Measurements from ENCODE around the gene MMS19. TPM values are rescaled to one million over a fixed set of nuclear protein-coding genes. Genes with fewer than 3 reads are reported as not detected.

The MMS19 gene
- total RNA-seq, 4 donors from 2014 or later, result 103 to 142 (median 115) TPM

DNA sequence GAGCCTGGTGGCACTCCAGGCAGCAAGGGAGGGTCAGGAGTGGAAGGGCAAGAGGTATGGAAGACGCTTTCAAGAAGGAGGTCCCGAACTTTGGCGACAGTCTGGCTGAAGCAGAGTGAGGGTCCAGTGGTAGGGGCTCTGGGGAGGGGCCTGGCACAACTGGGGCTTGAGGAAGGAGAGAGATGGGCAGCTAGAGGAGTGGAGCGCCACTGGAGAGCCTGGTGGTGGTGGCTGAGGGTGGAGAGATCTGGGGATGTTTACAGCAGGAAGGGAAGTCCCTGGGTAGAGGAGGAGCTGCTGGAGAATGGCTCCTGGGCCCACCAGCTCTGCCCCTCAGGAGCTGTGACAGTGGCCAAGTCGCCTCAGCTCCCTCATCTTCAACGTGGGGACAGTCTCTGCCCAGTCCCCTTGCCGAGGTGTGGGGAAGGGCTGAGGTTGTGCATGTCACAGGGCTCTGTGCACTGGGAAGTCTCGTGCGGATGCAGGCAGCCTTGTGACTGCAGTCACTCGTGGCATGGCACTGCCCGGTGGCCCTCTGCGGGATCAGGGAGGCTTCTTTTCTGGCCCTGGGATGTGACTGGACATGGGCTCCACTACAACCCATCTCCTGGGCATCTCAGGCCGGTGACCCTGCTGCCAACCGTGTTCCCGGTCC, 19.0 kb upstream of the MMS19 start:
- intact Hi-C loops (cut with DNase I; ENCODE audit: low total_unique reads), result no loop called here
- no peak overlapping the region for H3K4me3 ChIP-seq (ENCODE audit: low read depth, poor library complexity, severe bottlenecking)
- 89 to 92% methylated on average over 8 to 14 of the region's 15 CpGs for WGBS, 2 donors
- DNase-seq (ENCODE audit: low spot score in 2 of 2), result no peak
- TF ChIP-seq CTCF (IDR thresholded peaks at IDR 0.05), result no peak
- TF ChIP-seq POLR2A (IDR thresholded peaks at IDR 0.05), result no peak

DNA sequence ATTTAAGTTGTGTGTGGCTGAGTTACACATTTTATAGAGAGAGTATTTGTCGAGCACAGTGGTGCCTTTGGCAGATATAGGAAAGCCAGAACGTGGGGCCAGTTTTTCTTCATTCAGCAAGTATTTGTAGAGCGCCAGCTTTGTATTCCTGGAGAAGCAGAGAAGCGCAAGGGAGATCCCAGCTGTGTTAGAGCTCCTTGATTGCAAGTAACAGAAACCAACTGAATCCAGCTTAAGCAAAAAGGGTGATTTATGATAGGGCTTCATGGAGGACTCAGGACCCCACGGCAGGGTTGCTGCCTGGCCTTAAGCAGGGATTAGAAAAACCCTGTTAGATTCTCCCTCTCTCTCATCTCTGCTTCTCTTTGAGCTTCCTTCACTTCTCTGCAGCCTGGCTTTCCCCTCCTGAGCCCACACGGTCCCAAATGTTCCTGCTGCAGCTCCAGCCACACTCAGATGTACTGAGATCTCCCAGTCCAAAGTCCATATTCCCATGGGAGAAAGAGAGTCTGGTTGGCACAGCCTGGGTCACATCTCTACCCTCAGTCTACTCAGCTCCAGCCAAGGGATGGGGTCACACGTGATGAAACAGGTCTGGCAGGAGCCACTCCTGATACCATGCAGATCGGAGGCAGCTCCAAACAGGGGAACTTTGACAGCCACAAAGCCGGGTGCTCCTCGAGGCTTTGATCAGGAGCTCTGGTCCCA, 17.2 kb upstream of the MMS19 start:
- no peak overlapping the region for H3K4me3 ChIP-seq (ENCODE audit: low read depth, poor library complexity, severe bottlenecking)
- 59 to 64% methylated on average over 10 of the region's 10 CpGs for WGBS, 2 donors
- intact Hi-C loops (cut with DNase I; ENCODE audit: low total_unique reads), result no loop called here
- TF ChIP-seq CTCF (IDR thresholded peaks at IDR 0.05), result no peak
- no peak for DNase-seq (ENCODE audit: low spot score in 2 of 2)

GRCh38 chr10:97514344-97514743, 16.1 kb upstream of the MMS19 start:
- intact Hi-C loops (cut with DNase I; ENCODE audit: low total_unique reads), result no loop called here
- no peak for TF ChIP-seq POLR2A (IDR thresholded peaks at IDR 0.05)
- no peak for TF ChIP-seq CTCF (IDR thresholded peaks at IDR 0.05)
- H3K4me3 ChIP-seq (ENCODE audit: low read depth, poor library complexity, severe bottlenecking), result no peak overlapping the region
- WGBS, 2 donors, result 82 to 86% methylated on average over 10 of the region's 10 CpGs
- DNase-seq (ENCODE audit: low spot score in 2 of 2), result no peak

- 81 to 82% methylated on average over 1 of the region's 1 CpG for WGBS, 2 donors
- H3K4me3 ChIP-seq (ENCODE audit: low read depth, poor library complexity, severe bottlenecking), result no peak overlapping the region
- intact Hi-C loops (cut with DNase I; ENCODE audit: low total_unique reads), result no loop called here
- TF ChIP-seq CTCF (IDR thresholded peaks at IDR 0.05), result no peak
- DNase-seq (ENCODE audit: low spot score in 2 of 2), result no peak
These were observed 14.8 kb upstream of the MMS19 start for GRCh38 chr10:97512993-97513392.

DNA sequence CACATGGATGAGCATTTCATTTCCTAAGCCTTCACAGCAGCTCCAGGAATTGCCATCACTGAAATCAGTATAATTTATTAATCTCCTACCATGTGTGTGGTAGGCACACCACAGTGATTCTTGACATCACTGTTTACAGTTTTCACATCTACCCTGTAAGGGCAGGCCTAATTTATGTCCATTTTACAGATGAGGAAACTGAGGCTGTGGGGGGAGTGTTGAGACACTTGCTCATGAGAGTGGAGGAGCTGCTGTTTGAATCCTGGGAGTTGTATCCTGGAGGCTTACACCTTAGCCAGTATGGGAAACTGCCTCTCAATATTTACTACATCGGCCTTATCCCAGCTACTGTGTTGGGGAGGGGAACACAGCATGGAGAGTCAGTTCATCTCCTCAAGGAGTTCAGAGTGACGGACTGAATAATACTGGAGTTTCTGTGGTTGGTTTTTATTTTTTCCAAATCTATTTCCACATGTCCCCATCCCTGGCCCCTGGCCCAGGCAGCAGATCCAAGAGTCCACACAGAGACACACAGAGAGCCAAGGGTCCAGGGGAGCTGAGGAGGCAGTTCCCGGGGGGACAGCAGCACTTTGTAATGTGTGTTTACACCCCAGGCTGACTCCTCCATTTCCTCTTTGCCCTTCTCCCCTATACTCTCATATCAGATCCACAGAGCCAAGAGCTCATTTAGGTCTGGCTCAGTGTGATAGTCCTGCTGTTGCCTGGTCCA, 13.7 kb upstream of the MMS19 start:
- TF ChIP-seq CTCF (IDR thresholded peaks at IDR 0.05), result no peak
- no peak for TF ChIP-seq POLR2A (IDR thresholded peaks at IDR 0.05)
- H3K4me3 ChIP-seq (ENCODE audit: low read depth, poor library complexity, severe bottlenecking), result no peak overlapping the region
- 69 to 72% methylated on average over 3 of the region's 3 CpGs for WGBS, 2 donors
- intact Hi-C loops (cut with DNase I; ENCODE audit: low total_unique reads), result no loop called here
- no peak for DNase-seq (ENCODE audit: low spot score in 2 of 2)
